HCT116 (cell line): ENCODE measurements around the gene HAT1.

ENCODE experiments used
- CEBPB ChIP-seq: IDR thresholded peaks from 2 replicates; pipeline ENCODE4 v1.6.1; 2012; ENCODE audit warnings: low read depth
- EZH2 ChIP-seq: fragments of 200-600 bp; sonication (generic); IDR thresholded peaks from 2 replicates; pipeline ENCODE4 v1.6.1; 2017; ENCODE audit warnings: antibody characterized with exemption, mixed run types
- EZH2phosphoT487 ChIP-seq: fragments of 200-600 bp; IDR thresholded peaks from 2 replicates; pipeline ENCODE4 v1.6.1; 2018; ENCODE audit warnings: antibody characterized with exemption, borderline replicate concordance
- JUND ChIP-seq: IDR thresholded peaks from 2 replicates; pipeline ENCODE4 v1.6.1; 2012
- MAX ChIP-seq: IDR thresholded peaks from 2 replicates; pipeline ENCODE4 v1.6.1; 2012
- POLR2A ChIP-seq: IDR thresholded peaks from 2 replicates; pipeline ENCODE4 v1.7.0; 2011; ENCODE audit warnings: borderline replicate concordance; ENCODE audit not compliant: insufficient read depth, insufficient read length; ENCODE audit errors: extremely low read depth
- POLR2AphosphoS5 ChIP-seq: IDR thresholded peaks from 2 replicates; pipeline ENCODE4 v1.6.1; 2011; ENCODE audit warnings: mild to moderate bottlenecking, low read depth, low read length, moderate library complexity
- RAD21 ChIP-seq: IDR thresholded peaks from 2 replicates; pipeline ENCODE4 v1.6.1; 2012; ENCODE audit warnings: low read depth, mild to moderate bottlenecking
- SP1 ChIP-seq: IDR thresholded peaks from 2 replicates; pipeline ENCODE4 v1.6.1; 2012; ENCODE audit warnings: low read depth
- SRF ChIP-seq: IDR thresholded peaks from 2 replicates; pipeline ENCODE4 v1.6.1; 2012; ENCODE audit warnings: low read depth
- TCF7L2 ChIP-seq: IDR thresholded peaks from 2 replicates; pipeline ENCODE4 v1.7.0; 2011; ENCODE audit warnings: borderline replicate concordance, inconsistent platforms; ENCODE audit not compliant: insufficient read depth, insufficient read length; ENCODE audit errors: extremely low read depth
- YY1 ChIP-seq: IDR thresholded peaks from 2 replicates; pipeline ENCODE4 v1.6.1; 2011; ENCODE audit warnings: low read length, low read depth, moderate library complexity, mild to moderate bottlenecking; ENCODE audit not compliant: insufficient replicate concordance; ENCODE audit errors: extremely low read depth
- TF ChIP-seq, protein P1 (sequence below), 3 experiments: fragments of 200-600 bp in 1 of 3; sonication (generic) in 1 of 3; IDR thresholded peaks in 2 of 3; conservative IDR thresholded peaks in 1 of 3; 2 replicates each; pipeline ENCODE4 v1.5.1; 2012 to 2017; ENCODE audit warnings: low read depth in 2 of 3, low read length in 2 of 3, antibody characterized with exemption in 1 of 3, borderline replicate concordance in 1 of 3, control low read depth in 1 of 3, mild to moderate bottlenecking in 1 of 3, mixed read lengths in 1 of 3, mixed run types in 1 of 3, moderate library complexity in 1 of 3; ENCODE audit not compliant: insufficient read depth in 1 of 3
- TF ChIP-seq, protein P2 (sequence below): IDR thresholded peaks from 2 replicates; pipeline ENCODE4 v1.6.1; 2012; ENCODE audit warnings: low read depth

DNA sequence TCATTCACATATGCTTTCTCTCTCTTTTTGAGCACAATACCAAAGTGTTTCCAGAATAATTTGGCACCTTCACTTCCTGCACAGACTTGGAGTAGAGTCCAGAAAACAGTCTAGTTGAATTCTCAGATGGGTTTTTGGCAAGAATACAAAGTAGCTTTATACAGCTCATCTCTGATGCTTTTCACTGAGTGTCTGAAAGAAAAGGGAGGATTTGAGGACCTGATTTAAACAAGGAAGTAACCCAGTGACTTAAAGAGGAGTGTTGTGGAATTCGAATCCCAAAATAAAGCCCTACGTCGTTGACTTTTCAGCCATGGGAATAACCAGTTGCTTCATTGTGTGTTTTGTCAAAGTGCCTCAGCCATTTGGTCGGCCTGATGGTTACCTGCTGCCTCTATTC, 109.3 kb downstream of the HAT1 start:
- TF ChIP-seq, protein P1, sequence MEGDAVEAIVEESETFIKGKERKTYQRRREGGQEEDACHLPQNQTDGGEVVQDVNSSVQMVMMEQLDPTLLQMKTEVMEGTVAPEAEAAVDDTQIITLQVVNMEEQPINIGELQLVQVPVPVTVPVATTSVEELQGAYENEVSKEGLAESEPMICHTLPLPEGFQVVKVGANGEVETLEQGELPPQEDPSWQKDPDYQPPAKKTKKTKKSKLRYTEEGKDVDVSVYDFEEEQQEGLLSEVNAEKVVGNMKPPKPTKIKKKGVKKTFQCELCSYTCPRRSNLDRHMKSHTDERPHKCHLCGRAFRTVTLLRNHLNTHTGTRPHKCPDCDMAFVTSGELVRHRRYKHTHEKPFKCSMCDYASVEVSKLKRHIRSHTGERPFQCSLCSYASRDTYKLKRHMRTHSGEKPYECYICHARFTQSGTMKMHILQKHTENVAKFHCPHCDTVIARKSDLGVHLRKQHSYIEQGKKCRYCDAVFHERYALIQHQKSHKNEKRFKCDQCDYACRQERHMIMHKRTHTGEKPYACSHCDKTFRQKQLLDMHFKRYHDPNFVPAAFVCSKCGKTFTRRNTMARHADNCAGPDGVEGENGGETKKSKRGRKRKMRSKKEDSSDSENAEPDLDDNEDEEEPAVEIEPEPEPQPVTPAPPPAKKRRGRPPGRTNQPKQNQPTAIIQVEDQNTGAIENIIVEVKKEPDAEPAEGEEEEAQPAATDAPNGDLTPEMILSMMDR (IDR thresholded peaks at IDR 0.05 in 2 of 3, conservative IDR thresholded peaks at IDR 0.05 in 1 of 3; ENCODE audit: borderline replicate concordance in 1 of 3, insufficient read depth in 1 of 3, low read depth in 2 of 3, low read length in 2 of 3): no peak
- TF ChIP-seq POLR2AphosphoS5 (no peak), EZH2 (no peak), JUND (no peak), RAD21 (no peak), YY1 (no peak), MAX (no peak), SRF (no peak), SP1 (no peak), POLR2A (no peak), CEBPB (no peak), TCF7L2 (no peak), EZH2phosphoT487 (no peak)
- TF ChIP-seq, protein P2, sequence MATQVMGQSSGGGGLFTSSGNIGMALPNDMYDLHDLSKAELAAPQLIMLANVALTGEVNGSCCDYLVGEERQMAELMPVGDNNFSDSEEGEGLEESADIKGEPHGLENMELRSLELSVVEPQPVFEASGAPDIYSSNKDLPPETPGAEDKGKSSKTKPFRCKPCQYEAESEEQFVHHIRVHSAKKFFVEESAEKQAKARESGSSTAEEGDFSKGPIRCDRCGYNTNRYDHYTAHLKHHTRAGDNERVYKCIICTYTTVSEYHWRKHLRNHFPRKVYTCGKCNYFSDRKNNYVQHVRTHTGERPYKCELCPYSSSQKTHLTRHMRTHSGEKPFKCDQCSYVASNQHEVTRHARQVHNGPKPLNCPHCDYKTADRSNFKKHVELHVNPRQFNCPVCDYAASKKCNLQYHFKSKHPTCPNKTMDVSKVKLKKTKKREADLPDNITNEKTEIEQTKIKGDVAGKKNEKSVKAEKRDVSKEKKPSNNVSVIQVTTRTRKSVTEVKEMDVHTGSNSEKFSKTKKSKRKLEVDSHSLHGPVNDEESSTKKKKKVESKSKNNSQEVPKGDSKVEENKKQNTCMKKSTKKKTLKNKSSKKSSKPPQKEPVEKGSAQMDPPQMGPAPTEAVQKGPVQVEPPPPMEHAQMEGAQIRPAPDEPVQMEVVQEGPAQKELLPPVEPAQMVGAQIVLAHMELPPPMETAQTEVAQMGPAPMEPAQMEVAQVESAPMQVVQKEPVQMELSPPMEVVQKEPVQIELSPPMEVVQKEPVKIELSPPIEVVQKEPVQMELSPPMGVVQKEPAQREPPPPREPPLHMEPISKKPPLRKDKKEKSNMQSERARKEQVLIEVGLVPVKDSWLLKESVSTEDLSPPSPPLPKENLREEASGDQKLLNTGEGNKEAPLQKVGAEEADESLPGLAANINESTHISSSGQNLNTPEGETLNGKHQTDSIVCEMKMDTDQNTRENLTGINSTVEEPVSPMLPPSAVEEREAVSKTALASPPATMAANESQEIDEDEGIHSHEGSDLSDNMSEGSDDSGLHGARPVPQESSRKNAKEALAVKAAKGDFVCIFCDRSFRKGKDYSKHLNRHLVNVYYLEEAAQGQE: no peak
